ENCODE data around the gene MCFD2.

GRCh38 chr2:46924038-46924437 is 8.4 kb upstream of the MCFD2 start:
- TF ChIP-seq, protein P1, sequence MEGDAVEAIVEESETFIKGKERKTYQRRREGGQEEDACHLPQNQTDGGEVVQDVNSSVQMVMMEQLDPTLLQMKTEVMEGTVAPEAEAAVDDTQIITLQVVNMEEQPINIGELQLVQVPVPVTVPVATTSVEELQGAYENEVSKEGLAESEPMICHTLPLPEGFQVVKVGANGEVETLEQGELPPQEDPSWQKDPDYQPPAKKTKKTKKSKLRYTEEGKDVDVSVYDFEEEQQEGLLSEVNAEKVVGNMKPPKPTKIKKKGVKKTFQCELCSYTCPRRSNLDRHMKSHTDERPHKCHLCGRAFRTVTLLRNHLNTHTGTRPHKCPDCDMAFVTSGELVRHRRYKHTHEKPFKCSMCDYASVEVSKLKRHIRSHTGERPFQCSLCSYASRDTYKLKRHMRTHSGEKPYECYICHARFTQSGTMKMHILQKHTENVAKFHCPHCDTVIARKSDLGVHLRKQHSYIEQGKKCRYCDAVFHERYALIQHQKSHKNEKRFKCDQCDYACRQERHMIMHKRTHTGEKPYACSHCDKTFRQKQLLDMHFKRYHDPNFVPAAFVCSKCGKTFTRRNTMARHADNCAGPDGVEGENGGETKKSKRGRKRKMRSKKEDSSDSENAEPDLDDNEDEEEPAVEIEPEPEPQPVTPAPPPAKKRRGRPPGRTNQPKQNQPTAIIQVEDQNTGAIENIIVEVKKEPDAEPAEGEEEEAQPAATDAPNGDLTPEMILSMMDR (IDR thresholded peaks at IDR 0.05), result no peak
- no peak for TF ChIP-seq POLR2A (IDR thresholded peaks at IDR 0.05)

Measured in body of pancreas (tissue), 4 donors.